ENCODE results near the gene TRIM26.

Gene TRIM26

DNA sequence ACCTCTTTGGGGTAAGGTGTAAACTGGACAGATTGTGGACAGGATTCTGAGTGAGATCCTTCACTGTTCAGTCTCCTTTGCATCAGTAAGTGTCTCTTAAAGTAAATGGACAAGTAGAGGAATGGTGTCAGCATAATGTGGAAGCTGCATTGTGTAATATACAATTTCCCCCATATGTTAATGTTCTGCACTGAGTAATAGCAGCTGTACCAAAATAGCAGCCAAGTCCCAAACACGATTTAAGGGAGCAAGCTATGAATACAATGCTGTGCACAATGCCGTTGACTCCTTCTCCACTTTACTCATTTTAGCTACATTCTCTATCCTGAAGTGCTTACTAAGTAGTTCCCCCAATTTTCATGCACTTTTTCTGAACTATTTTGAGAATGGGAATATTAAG lies 21.1 kb upstream of the TRIM26 start:
- no peak overlapping the region for H2AFZ ChIP-seq (ENCODE audit: low read depth, low read length)
- H3K4me2 ChIP-seq (ENCODE audit: insufficient read depth, low read length) = no peak overlapping the region
- H3K4me3 ChIP-seq (ENCODE audit: low read depth in 1 of 2, low read length in 2 of 2) = no peak overlapping the region
- no peaks in the 10 kb centered on the region for H4K20me1 ChIP-seq (ENCODE audit: insufficient read depth, low read length)
- H3K9me3 ChIP-seq (ENCODE audit: insufficient read depth, low read length, severe bottlenecking) = no peaks in the 10 kb centered on the region
- H3K4me1 ChIP-seq (ENCODE audit: insufficient read depth, low read length) = no peaks in the 10 kb centered on the region
- no peaks in the 10 kb centered on the region for H3K36me3 ChIP-seq (ENCODE audit: insufficient read depth, low read length)
- H3K79me2 ChIP-seq (ENCODE audit: insufficient read depth, low read length) = no peaks in the 10 kb centered on the region
- H3K27me3 ChIP-seq (ENCODE audit: insufficient read depth, low read length, poor library complexity) = no peaks in the 10 kb centered on the region
- ATAC-seq (ENCODE audit: insufficient read depth, low read depth) (no peak), DNase-seq (no peak)
- no peak overlapping the region for H3K27ac ChIP-seq (ENCODE audit: low read length)
- TF ChIP-seq EZH2 (IDR thresholded peaks at IDR 0.05; ENCODE audit: borderline replicate concordance, low read depth, low read length, severe bottlenecking) = no peak
- TF ChIP-seq, protein P1, sequence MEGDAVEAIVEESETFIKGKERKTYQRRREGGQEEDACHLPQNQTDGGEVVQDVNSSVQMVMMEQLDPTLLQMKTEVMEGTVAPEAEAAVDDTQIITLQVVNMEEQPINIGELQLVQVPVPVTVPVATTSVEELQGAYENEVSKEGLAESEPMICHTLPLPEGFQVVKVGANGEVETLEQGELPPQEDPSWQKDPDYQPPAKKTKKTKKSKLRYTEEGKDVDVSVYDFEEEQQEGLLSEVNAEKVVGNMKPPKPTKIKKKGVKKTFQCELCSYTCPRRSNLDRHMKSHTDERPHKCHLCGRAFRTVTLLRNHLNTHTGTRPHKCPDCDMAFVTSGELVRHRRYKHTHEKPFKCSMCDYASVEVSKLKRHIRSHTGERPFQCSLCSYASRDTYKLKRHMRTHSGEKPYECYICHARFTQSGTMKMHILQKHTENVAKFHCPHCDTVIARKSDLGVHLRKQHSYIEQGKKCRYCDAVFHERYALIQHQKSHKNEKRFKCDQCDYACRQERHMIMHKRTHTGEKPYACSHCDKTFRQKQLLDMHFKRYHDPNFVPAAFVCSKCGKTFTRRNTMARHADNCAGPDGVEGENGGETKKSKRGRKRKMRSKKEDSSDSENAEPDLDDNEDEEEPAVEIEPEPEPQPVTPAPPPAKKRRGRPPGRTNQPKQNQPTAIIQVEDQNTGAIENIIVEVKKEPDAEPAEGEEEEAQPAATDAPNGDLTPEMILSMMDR (IDR thresholded peaks at IDR 0.05; ENCODE audit: borderline replicate concordance, extremely low read depth, low read length, poor library complexity, severe bottlenecking) = no peak
- no peak overlapping the region for H3K9ac ChIP-seq (ENCODE audit: low read depth, low read length)

DNA sequence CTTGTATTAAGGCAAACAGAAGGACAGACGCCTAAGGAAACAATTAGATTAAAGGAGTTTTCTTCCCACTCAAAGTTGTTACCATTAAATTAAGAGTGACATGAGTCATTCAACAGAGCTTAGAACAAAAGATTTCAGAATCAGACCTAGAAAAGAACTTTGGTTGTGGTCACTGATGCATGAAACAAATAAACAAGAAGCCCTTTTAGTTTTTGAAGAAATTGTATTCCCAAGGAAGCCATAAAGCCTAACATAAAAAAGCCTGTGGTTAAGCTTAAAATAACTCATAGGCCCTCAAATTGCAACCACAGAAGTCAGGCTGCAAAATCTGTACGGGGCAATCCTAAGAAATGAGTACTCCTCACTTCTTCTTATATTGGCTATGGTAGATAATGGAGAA lies 17.9 kb upstream of the TRIM26 start:
- Histone ChIP-seq H3K9ac (ENCODE audit: low read depth, low read length) (no peak overlapping the region), H4K20me1 (ENCODE audit: insufficient read depth, low read length) (no peaks in the 10 kb centered on the region), H3K9me3 (ENCODE audit: insufficient read depth, low read length, severe bottlenecking) (no peaks in the 10 kb centered on the region), H2AFZ (ENCODE audit: low read depth, low read length) (no peak overlapping the region), H3K4me2 (ENCODE audit: insufficient read depth, low read length) (no peak overlapping the region), H3K79me2 (ENCODE audit: insufficient read depth, low read length) (no peaks in the 10 kb centered on the region), H3K4me1 (ENCODE audit: insufficient read depth, low read length) (no peaks in the 10 kb centered on the region), H3K36me3 (ENCODE audit: insufficient read depth, low read length) (no peaks in the 10 kb centered on the region), H3K4me3 (ENCODE audit: low read depth in 1 of 2, low read length in 2 of 2) (no peak overlapping the region), H3K27ac (ENCODE audit: low read length) (no peak overlapping the region), H3K27me3 (ENCODE audit: insufficient read depth, low read length, poor library complexity) (no peaks in the 10 kb centered on the region)
- TF ChIP-seq EZH2 (IDR thresholded peaks at IDR 0.05; ENCODE audit: borderline replicate concordance, low read depth, low read length, severe bottlenecking) = no peak
- TF ChIP-seq, protein P1 (IDR thresholded peaks at IDR 0.05; ENCODE audit: borderline replicate concordance, extremely low read depth, low read length, poor library complexity, severe bottlenecking) = no peak
- no peak for ATAC-seq (ENCODE audit: insufficient read depth, low read depth)
- no peak for DNase-seq

DNA sequence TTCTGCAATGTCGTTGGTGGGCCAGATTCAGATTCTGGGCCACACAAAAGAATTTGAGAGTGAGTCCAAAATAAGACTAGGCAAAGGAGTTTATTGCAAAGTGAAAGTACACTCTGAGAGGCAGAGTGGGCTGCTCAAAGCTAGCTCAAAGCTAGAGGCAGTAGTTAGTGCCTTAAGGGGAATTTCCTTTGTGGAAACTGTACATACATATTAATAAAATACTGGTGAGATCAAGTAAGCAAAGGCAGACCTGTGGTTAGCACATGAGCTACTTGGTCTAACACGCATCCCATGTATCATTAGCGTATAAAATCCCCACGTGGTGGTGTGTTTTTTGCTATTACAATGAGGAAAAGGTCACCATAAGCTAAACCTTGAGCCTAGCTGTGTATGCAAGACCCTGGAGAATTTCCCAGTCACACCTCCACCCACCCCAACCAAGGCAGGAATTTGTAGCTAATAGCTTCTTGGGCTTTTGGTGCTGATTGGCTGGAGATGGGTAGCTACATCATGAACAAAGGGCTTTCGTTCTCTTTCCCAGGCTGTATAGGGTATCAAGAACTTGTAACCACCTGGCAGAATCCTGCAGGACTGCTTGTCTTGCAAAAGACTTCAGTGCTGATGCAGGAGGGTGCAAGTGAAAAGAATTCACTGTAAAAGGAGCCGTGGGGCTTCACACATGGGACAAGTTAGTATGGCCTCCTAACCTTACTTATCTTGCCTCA lies 14.7 kb upstream of the TRIM26 start:
- Histone ChIP-seq H3K4me3 (ENCODE audit: low read depth in 1 of 2, low read length in 2 of 2) (no peak overlapping the region), H3K27me3 (ENCODE audit: insufficient read depth, low read length, poor library complexity) (no peaks in the 10 kb centered on the region), H3K27ac (ENCODE audit: low read length) (no peak overlapping the region), H3K36me3 (ENCODE audit: insufficient read depth, low read length) (no peaks in the 10 kb centered on the region), H3K9me3 (ENCODE audit: insufficient read depth, low read length, severe bottlenecking) (peaks cover 1% of the 10 kb centered on the region), H3K4me2 (ENCODE audit: insufficient read depth, low read length) (no peak overlapping the region), H3K79me2 (ENCODE audit: insufficient read depth, low read length) (no peaks in the 10 kb centered on the region), H3K4me1 (ENCODE audit: insufficient read depth, low read length) (no peaks in the 10 kb centered on the region), H2AFZ (ENCODE audit: low read depth, low read length) (no peak overlapping the region), H3K9ac (ENCODE audit: low read depth, low read length) (no peak overlapping the region), H4K20me1 (ENCODE audit: insufficient read depth, low read length) (no peaks in the 10 kb centered on the region)
- TF ChIP-seq EZH2 (IDR thresholded peaks at IDR 0.05; ENCODE audit: borderline replicate concordance, low read depth, low read length, severe bottlenecking) = no peak
- TF ChIP-seq, protein P1 (IDR thresholded peaks at IDR 0.05; ENCODE audit: borderline replicate concordance, extremely low read depth, low read length, poor library complexity, severe bottlenecking) = no peak
- no peak for DNase-seq
- no peak for ATAC-seq (ENCODE audit: insufficient read depth, low read depth)

Data from DND-41 (cell line).